ENCODE data around the gene STAT1.
A peak's percentile ranks its signal among the peaks of the same experiment; 100 is the strongest.
"Not testable (repeated sequence)": the region's sequence is repeated elsewhere in the genome, so short reads cannot be mapped to it uniquely, and the experiment has no call there.

STAT1 gene

DNA sequence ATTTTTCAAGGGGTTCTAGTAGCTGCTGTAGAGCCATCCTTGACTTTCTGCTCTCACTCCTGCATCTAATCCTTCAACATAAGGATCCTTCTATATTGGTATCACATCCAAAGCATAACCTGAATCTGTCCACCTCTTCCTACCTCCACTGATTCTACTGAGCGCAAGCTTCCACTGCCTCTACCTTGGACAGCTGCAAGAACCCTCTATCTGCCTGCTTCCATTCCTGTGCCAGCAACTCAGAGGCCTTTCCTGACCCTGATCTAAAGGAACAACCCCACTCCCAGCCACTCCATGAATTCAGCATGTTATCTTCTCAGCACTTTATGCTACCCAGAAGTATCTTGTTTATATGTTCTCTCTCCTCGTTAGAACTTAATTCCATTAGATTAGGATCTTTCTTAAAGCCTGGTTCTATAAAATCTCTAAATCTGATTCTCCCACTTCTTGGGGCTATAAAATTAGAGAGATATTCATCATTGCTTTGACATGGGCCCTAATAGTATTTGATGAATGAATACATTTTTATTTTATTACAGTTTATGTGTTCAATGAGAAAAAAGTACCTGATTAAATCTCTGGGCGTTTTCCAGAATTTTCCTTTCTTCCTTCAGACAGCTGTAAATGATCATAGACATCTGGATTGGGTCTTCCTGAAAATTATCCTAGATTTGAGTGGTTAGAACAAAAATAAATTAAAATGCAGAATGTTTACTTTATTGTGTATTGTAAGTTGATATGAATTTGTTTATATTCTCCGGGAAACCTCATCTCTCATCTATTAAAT, 6.8 kb downstream of the STAT1 start:
- no peak for DNase-seq (ENCODE audit: low spot score)

DNA sequence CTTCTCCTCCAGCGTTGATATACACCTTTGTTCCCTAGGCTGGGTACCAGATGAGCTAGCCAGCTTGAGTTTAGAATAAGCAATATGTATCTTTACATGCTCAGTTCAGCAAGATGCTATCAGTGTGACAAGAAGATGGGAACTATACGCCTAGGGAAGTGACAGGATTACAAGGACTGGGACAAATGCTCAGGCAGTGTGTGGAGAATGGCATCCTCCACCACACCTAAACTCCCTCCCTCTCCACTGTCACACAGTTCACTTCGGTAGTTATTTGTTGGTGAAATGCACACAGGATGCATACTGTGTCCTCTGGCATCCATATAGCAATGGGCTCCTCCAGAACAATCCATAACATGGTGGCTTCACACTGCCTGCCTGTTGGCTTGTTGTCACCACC, 7.7 kb downstream of the STAT1 start:
- DNase-seq (ENCODE audit: low spot score), result no peak

DNA sequence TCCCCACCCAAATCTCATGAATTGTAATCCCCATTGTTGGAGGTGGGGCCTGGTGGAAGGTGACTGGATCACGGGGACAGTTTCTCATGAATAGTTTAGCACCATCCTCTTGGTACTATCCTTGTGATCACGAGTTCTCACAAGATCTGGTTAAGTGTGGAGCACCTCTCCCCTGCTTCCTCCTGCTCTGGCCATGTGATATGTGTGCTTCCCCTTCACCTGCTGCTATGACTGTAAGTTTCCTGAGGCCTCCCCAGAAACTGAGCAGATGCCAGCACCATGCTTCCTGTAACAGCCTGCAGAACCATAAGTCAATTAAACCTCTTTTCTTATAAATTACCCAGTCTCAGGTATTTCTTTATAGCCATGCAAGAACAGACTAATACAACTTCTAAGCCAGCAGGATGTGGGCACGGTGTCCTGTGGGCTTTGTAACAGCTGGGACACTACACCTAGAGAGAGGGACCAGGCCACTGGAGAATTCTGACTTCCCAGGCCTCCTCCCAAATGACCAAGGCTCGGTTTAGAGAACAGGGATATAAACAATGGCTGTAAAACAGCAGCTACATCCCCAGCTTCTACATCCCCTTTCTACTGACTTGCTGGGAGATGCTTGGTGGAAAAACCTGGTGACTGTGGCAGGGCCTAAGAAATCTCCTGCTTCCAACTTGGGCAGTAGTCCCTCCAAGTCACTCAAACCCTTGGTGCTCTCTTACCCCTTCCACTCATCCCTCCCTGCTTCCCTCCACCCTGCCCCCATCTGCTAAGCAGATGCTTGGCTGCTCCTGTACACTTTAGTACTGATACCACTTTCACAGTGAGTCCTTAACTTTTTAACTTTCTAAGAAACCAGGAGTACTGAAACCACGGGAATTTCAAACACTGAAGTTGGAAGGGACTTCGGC, 10.3 kb downstream of the STAT1 start:
- no peak for DNase-seq (ENCODE audit: low spot score)

GRCh38 chr2:191001624-191002023, 12.3 kb downstream of the STAT1 start:
- no peak for DNase-seq (ENCODE audit: low spot score)

DNA sequence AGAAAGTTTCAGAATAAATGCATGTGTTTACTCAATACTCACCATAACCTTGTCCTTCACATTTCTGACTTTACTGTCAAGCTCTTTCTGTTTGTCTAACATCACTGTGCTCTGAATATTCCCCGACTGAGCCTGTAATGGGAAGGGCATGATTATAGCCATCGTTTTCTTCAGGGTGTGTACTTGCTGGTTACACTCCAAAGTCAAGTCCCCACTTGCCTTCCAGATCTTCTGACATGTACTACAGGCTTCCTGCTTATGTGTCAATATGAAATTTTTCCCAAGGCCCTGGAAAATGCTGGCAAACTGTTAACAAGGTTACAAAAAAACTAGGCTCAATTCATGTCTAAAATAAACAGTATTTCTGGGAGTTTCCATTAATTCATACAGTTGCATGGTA, 12.9 kb downstream of the STAT1 start:
- DNase-seq (ENCODE audit: low spot score), result no peak

DNA sequence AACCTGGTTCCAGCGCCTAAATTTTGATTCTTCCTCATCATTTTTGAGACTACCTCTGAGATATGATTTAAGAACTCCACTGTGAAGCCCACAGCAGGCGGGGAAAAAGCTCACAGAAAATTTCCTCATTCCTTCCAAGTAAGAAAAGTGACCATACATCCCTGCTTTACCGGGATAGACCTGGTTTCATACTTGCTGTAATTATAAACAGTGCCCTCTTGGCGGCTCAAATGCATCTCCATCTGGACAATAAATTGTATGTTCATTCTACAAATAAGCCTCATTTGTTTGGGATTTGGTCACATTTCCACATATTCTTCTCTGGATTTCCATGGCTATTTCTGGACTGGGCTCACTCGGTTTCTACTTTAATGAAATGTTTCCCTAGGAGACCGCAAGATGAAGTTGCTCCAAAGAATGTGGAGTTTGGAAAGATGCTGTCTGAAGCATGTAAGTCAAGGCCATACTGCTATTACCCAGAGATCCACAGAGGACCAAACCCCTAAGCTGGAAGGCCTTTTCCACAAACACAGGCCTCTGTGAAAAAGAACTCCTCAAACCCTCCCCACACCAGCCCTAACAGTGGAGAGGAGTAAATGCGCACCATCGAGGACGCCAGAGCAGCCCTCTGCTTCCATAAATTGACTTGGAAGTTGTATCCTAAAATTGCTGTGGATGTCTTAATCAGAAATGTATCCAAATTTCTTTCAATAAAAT, 13.9 kb downstream of the STAT1 start:
- no peak for DNase-seq (ENCODE audit: low spot score)

DNA sequence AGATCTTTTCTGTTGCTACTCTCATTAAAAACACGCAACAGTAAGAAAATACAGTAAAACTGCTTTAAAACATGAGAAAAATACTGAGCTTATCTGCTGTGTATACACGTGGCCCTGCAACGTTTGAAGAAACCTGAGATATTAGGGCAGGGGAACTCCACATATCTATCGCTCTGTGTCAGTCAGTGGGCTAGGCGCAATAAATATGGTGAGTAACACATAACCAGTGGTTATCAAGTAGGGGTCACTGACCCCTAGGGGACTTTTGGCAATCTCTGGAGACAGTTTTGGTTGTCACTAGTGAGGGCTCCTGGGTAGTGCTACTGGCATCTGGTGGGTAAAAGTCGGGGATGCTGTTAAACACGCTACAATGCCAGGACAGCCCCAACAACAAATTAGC, 14.9 kb downstream of the STAT1 start:
- DNase-seq (ENCODE audit: low spot score), result no peak

GRCh38 chr2:190997526-190998113, 16.4 kb downstream of the STAT1 start:
- no peak for DNase-seq (ENCODE audit: low spot score)

DNA sequence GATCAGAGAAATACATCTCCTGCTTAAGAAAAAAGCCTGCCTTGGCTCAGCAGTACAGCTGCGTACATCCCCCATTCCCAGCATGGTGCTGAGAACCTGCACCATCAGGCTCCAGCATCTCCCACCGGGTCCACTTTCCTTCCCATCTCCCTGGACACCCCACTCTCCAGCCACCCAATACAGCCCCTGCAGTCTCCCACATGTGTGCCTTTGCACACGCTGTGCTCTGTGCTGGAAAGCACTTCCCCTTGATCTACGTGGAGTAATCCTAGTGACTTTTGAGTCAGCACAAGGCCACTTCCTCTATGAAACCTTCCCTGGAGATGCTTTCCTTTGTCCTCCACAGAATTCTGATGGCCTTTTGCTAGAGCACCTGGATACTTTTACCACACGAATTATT, 17.0 kb downstream of the STAT1 start:
- DNase-seq (ENCODE audit: low spot score), result no peak

DNA sequence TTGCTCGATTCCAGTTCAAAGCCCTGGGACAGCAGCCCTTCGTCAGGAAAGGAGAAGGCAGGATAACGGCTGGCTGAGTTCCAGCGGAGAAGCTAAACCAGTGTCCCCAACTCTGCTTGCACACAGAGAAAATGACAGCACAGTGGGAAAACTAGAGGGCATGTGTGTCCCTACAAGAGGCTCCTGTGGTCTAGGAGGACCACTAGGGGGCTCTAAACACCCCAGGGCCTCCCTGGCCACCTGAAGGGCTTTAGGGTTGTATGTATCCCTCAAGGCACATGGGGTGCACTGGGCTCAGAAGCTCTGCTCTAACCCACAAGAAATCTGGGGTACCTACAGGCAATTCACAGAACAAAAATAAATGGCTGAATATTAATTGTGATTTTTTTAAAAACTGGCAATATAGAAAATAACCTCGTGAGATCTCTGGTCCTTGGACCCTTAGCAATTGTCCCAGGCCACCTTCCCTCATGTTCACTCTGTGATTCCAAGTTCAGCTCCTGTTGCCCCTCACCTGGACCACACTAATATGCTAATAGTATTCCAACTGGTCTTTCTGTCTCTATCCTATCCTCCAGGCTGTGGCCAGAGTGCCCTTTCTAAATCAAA, 17.5 kb downstream of the STAT1 start:
- peak; percentile 63 for DNase-seq (ENCODE audit: low spot score)

GRCh38 chr2:190995315-190995714, 18.7 kb downstream of the STAT1 start:
- DNase-seq (ENCODE audit: low spot score), result not testable (repeated sequence)

DNA sequence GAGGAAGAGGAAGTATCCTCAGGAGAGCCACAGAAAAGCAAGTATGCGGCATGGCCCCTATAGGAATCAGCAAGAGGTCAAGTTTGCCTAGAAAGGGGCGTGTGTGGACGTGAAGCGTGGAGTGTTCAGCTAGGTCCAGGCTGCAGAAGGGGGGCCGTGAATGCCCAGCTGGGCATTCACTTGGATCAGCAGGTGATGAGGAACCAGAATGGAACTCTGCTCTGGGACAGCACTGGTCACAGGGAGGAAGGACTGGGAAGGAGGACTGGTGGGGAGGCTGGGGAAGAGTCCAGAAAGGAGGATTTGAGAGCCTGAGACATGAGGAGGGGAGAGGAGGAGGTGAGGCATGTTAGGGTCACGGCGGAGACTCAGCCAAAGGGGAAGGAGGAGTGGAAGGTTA, 19.8 kb downstream of the STAT1 start:
- no peak for DNase-seq (ENCODE audit: low spot score)

GRCh38 chr2:190993292-190993643, 20.7 kb downstream of the STAT1 start:
- DNase-seq (ENCODE audit: low spot score), result no peak

GRCh38 chr2:190990132-190990531, 23.8 kb downstream of the STAT1 start:
- no peak for DNase-seq (ENCODE audit: low spot score)

- no peak for DNase-seq (ENCODE audit: low spot score)
Observed at GRCh38 chr2:190988910-190989309, 25.1 kb downstream of the STAT1 start.

- no peak for DNase-seq (ENCODE audit: low spot score)
Observed at GRCh38 chr2:190987938-190988337, 26.0 kb downstream of the STAT1 start.

DNA sequence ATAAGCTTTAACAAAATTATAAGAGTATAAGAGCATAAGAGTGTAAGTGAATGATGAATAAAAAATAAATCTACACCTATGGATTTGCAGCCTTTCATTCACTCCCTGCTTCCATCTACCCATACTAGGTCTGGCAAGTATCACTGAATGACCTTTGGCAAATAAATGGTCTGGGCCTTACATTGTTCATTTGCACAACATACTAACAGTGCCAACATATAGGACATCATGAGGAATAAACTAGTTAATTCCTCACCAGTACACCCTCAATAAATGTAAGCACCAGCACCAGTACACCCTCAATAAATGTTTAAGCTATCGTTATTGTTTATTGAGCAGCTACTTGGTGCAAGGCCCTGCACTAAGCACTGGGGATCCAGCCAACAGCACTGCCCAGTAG, 26.9 kb downstream of the STAT1 start:
- no peak for DNase-seq (ENCODE audit: low spot score)

DNA sequence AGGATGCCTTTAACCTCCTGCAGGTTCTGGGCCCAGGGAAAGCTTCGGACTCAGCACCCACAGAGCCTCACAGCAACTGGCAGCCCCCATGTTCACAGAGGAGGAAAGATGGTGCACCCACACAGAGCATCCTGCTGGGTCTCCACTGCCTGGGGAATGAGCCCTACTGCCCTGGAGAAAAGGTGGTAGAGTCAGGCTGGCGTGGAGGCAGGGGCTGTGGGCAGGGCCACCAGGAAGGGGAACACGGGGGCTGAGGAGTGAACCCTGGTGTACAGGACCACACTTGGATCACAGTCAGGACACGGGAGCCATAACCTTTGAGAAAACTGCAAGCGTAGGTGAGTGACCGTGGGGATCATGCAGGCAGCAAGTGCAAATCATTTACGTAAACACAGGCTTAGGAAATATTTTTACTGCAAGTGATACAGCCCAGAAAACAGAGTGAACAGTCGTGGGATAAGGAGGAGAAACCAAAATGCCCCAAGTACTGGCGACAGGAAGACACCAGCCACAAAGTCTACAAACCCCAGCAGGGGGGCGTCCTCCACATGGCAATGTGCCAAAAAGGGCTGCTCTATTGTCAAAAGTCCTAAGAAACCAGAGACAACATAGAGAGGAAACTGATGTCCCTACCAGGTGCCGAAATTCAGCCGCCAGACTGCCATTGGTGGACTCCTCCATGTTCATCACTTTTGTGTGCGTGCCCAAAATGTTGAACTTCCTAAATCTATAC, 27.6 kb downstream of the STAT1 start:
- no peak for DNase-seq (ENCODE audit: low spot score)

DNA sequence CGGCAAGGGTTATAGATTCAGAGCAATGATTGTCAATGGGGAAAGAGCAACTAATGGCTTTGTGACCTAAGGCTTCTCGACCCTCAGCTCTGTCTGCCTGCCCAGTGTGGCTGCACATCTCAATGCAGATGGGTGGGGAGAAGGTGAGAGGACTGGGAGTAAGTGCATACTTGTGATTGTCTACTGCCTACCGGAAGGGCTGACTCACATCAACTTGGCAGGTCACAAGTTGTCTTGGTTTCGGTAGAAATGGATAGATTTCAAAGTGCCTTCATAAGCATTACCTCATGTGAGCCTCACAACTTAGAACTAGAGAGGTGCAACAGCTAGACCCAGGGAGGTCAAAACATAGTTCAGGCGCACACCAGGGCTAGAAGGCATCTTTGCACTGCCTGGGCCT, 29.4 kb downstream of the STAT1 start:
- peak; percentile 74 for DNase-seq (ENCODE audit: low spot score)

- DNase-seq (ENCODE audit: low spot score), result no peak
Observed at GRCh38 chr2:190982262-190983034, 31.5 kb downstream of the STAT1 start.
